Measurements from ENCODE around the gene DISP1.

- TF ChIP-seq CTCF (IDR thresholded peaks at IDR 0.05) (no peak), POLR2A (IDR thresholded peaks at IDR 0.05) (no peak)
These were observed 23.7 kb upstream of the DISP1 start for GRCh38 chr1:222791006-222791710.
